A673 (cell line): ENCODE data around the gene TOMM7. TPM values are rescaled to one million over a fixed set of nuclear protein-coding genes. Genes with fewer than 3 reads are reported as not detected.

Experiments used
- BruUV-seq: library from RNA; stranded (reverse); fragments of 400-500 nt; replicated peaks from 2 replicates; lab custom pipeline; 2021; lab: Mats Ljungman, UMichigan
- CTCF ChIA-PET: fragments of 300-600 bp; sonication (Branson Sonifier 250); formaldehyde crosslinking; loops from one replicate; lab custom pipeline; 2022; ENCODE audit warnings: antibody characterized with exemption; lab: Charles Lee
- POLR2A ChIA-PET: fragments of 300-600 bp; sonication (Branson Sonifier 250); formaldehyde crosslinking; loops from one replicate; lab custom pipeline; 2022; ENCODE audit warnings: antibody characterized with exemption; ENCODE audit not compliant: low non-redundant PET; lab: Charles Lee
- DNase-seq: peaks from one replicate; pipeline ENCODE4 v3.0.0-alpha.2; 2015; ENCODE audit warnings: low spot score
- H3K27ac ChIP-seq: fragments of 200-600 bp; sonication (generic); 2 replicates; pipeline ENCODE4 v1.5.1; 2016; ENCODE audit warnings: mixed run types, low read depth, mild to moderate bottlenecking, mixed read lengths, antibody characterized with exemption, low read length; ENCODE audit not compliant: poor library complexity, severe bottlenecking
- H3K27me3 ChIP-seq: fragments of 200-600 bp; sonication (generic); replicated peaks from 2 replicates; pipeline ENCODE4 v1.6.1; 2017; ENCODE audit warnings: mixed run types, low read depth, mild to moderate bottlenecking, mixed read lengths, antibody characterized with exemption, low read length; ENCODE audit not compliant: insufficient read depth, poor library complexity
- H3K36me3 ChIP-seq: fragments of 200-600 bp; sonication (generic); 2 replicates; pipeline ENCODE4 v1.6.1; 2016; ENCODE audit warnings: mixed run types, mild to moderate bottlenecking, mixed read lengths, antibody characterized with exemption, low read length; ENCODE audit not compliant: insufficient read depth, poor library complexity, severe bottlenecking
- H3K4me1 ChIP-seq: fragments of 200-600 bp; sonication (generic); 2 replicates; pipeline ENCODE4 v1.6.1; 2017; ENCODE audit warnings: mixed run types, mild to moderate bottlenecking, mixed read lengths, antibody characterized with exemption, low read length; ENCODE audit not compliant: insufficient read depth, poor library complexity, severe bottlenecking
- H3K4me3 ChIP-seq: fragments of 200-600 bp; sonication (generic); 2 replicates; pipeline ENCODE4 v1.5.1; 2016; ENCODE audit warnings: low read depth, mixed run types, mild to moderate bottlenecking, mixed read lengths, low read length; ENCODE audit not compliant: poor library complexity, severe bottlenecking
- H3K9me3 ChIP-seq: fragments of 200-600 bp; sonication (generic); 2 replicates; pipeline ENCODE4 v1.6.1; 2016; ENCODE audit warnings: mixed run types, low read depth, mild to moderate bottlenecking, mixed read lengths, antibody characterized with exemption, low read length; ENCODE audit not compliant: poor library complexity, severe bottlenecking
- EZH2 ChIP-seq: fragments of 200-600 bp; sonication (generic); IDR thresholded peaks from 2 replicates; pipeline ENCODE4 v1.6.1; 2017; ENCODE audit warnings: borderline replicate concordance, low read depth, mild to moderate bottlenecking, mixed read lengths, antibody characterized with exemption, low read length; ENCODE audit not compliant: poor library complexity, severe bottlenecking
- intact Hi-C: fragments of 100-400 bp; cut with micrococcal nuclease; formaldehyde crosslinking; loops from one replicate; pipeline ENCODE4 v1.10.0; 2022; ENCODE audit not compliant: unreplicated experiment
- total RNA-seq: library from RNA; stranded (reverse); gene quantifications from 2 replicates; pipeline ENCODE4 v1.2.3, GENCODE V29; 2021
- TF ChIP-seq, protein P1 (sequence below): fragments of 300-800, 200-600 bp; sonication (generic); conservative IDR thresholded peaks from 2 replicates; pipeline ENCODE4 v1.5.1; 2017; ENCODE audit warnings: low read depth, mild to moderate bottlenecking, antibody characterized with exemption, low read length, moderate library complexity, mixed read lengths

The TOMM7 gene
- total RNA-seq, 1 experiment from 2014 or later = 149 TPM

DNA sequence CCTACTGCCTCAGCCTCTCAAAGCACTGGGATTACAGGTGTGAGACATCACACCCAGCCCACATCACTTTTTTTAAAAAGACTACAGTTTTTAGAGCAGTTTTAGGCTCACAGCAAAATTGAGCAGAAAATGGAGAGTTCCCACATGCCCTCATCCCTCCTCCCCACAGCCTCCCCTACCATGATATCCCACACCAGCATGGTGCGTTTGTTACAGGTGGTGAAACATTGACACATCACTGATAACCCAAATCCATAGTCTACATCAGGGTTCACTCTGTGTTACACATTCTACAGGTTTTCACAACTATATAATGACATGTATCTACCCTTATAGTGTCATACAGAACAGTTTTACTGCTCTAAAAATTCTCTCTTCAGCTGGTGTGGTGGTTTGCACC lies 24.3 kb upstream of the TOMM7 start:
- no peaks in the 10 kb centered on the region for H3K4me1 ChIP-seq
- ChIA-PET CTCF (no interaction called here), POLR2A (no interaction called here)
- DNase-seq = no peak
- no peaks in the 10 kb centered on the region for H3K9me3 ChIP-seq
- TF ChIP-seq EZH2 = no peak
- TF ChIP-seq, protein P1, sequence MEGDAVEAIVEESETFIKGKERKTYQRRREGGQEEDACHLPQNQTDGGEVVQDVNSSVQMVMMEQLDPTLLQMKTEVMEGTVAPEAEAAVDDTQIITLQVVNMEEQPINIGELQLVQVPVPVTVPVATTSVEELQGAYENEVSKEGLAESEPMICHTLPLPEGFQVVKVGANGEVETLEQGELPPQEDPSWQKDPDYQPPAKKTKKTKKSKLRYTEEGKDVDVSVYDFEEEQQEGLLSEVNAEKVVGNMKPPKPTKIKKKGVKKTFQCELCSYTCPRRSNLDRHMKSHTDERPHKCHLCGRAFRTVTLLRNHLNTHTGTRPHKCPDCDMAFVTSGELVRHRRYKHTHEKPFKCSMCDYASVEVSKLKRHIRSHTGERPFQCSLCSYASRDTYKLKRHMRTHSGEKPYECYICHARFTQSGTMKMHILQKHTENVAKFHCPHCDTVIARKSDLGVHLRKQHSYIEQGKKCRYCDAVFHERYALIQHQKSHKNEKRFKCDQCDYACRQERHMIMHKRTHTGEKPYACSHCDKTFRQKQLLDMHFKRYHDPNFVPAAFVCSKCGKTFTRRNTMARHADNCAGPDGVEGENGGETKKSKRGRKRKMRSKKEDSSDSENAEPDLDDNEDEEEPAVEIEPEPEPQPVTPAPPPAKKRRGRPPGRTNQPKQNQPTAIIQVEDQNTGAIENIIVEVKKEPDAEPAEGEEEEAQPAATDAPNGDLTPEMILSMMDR = no peak
- H3K4me3 ChIP-seq = no peak overlapping the region
- no peaks in the 10 kb centered on the region for H3K36me3 ChIP-seq
- intact Hi-C loops = no loop called here
- H3K27me3 ChIP-seq = no peaks in the 10 kb centered on the region
- no TSS peak for BruUV-seq
- no peak overlapping the region for H3K27ac ChIP-seq

- H3K36me3 ChIP-seq = no peaks in the 10 kb centered on the region
- ChIA-PET POLR2A (no interaction called here), CTCF (no interaction called here)
- intact Hi-C loops = no loop called here
- TF ChIP-seq EZH2 = no peak
- TF ChIP-seq, protein P1 = no peak
- H3K4me3 ChIP-seq = no peak overlapping the region
- H3K27me3 ChIP-seq = no peaks in the 10 kb centered on the region
- H3K27ac ChIP-seq = no peak overlapping the region
- no peaks in the 10 kb centered on the region for H3K4me1 ChIP-seq
- no peak for DNase-seq
- no peaks in the 10 kb centered on the region for H3K9me3 ChIP-seq
- BruUV-seq = no TSS peak
Observed at GRCh38 chr7:22845221-22845834, 22.7 kb upstream of the TOMM7 start.

GRCh38 chr7:22843681-22844309 lies 21.1 kb upstream of the TOMM7 start:
- BruUV-seq = no TSS peak
- Histone ChIP-seq H3K27me3 (no peaks in the 10 kb centered on the region), H3K4me3 (no peak overlapping the region), H3K9me3 (no peaks in the 10 kb centered on the region), H3K4me1 (no peaks in the 10 kb centered on the region), H3K27ac (no peak overlapping the region), H3K36me3 (no peaks in the 10 kb centered on the region)
- intact Hi-C loops = no loop called here
- CTCF ChIA-PET = no interaction called here
- TF ChIP-seq EZH2 = no peak
- POLR2A ChIA-PET = no interaction called here
- no peak for DNase-seq
